Hepatocyte (in vitro differentiated cells): Measurements from ENCODE around the gene TNF. TPM values are rescaled to one million over a fixed set of nuclear protein-coding genes. Genes with fewer than 3 reads are reported as not detected.

Experiments
- DNase-seq: peaks from one replicate; pipeline ENCODE4 v3.0.0-alpha.2; 2016; ENCODE audit warnings: low spot score
- H2AFZ ChIP-seq: fragments of 200-600 bp; sonication (generic); 2 replicates; pipeline ENCODE4 v1.6.0; 2016; ENCODE audit warnings: antibody characterized with exemption, mild to moderate bottlenecking
- H3K27ac ChIP-seq: fragments of 200-600 bp; sonication (generic); 2 replicates; pipeline ENCODE4 v1.5.1; 2016; ENCODE audit warnings: mild to moderate bottlenecking
- H3K27me3 ChIP-seq: fragments of 200-600 bp; sonication (generic); 2 replicates; pipeline ENCODE4 v1.6.1; 2016
- H3K36me3 ChIP-seq: fragments of 200-600 bp; sonication (generic); replicated peaks from 2 replicates; pipeline ENCODE4 v1.5.1; 2016; ENCODE audit warnings: low read depth; ENCODE audit not compliant: insufficient read depth
- H3K4me1 ChIP-seq: fragments of 200-600 bp; sonication (generic); 2 replicates; pipeline ENCODE4 v1.5.1; 2016; ENCODE audit warnings: mild to moderate bottlenecking, moderate library complexity; ENCODE audit not compliant: insufficient read depth
- H3K4me2 ChIP-seq: fragments of 200-600 bp; sonication (generic); 2 replicates; pipeline ENCODE4 v1.6.0; 2016
- H3K4me3 ChIP-seq: fragments of 200-600 bp; sonication (generic); 2 replicates; pipeline ENCODE4 v1.5.1; 2016; ENCODE audit warnings: mild to moderate bottlenecking
- H3K79me2 ChIP-seq: fragments of 200-600 bp; sonication (generic); 2 replicates; pipeline ENCODE4 v1.6.0; 2017; ENCODE audit warnings: mild to moderate bottlenecking
- H3K9me2 ChIP-seq: fragments of 200-600 bp; sonication (generic); replicated peaks from 2 replicates; pipeline ENCODE4 v1.6.0; 2017; ENCODE audit warnings: mild to moderate bottlenecking; ENCODE audit not compliant: insufficient read depth
- H3K9me3 ChIP-seq: fragments of 200-600 bp; sonication (generic); 2 replicates; pipeline ENCODE4 v1.5.1; 2016; ENCODE audit warnings: low read depth, mild to moderate bottlenecking
- H4K20me1 ChIP-seq: fragments of 200-600 bp; sonication (generic); 2 replicates; pipeline ENCODE4 v1.6.0; 2016; ENCODE audit warnings: mild to moderate bottlenecking; ENCODE audit not compliant: insufficient read depth, poor library complexity, severe bottlenecking
- EZH2 ChIP-seq: fragments of 200-600 bp; sonication (generic); IDR thresholded peaks from 2 replicates; pipeline ENCODE4 v1.6.1; 2016; ENCODE audit warnings: antibody characterized with exemption, mild to moderate bottlenecking, borderline replicate concordance
- EZH2phosphoT487 ChIP-seq: fragments of 200-600 bp; sonication (generic); IDR thresholded peaks from one replicate; pipeline ENCODE4 v1.6.1; 2018; ENCODE audit warnings: antibody characterized with exemption, mild to moderate bottlenecking, low read depth, moderate library complexity; ENCODE audit not compliant: unreplicated experiment, severe bottlenecking
- WGBS: methylation state at CpG from one replicate; pipeline ENCODE4 v1.1.6; 2016; ENCODE audit warnings: low lambda C conversion rate; ENCODE audit errors: missing lambda C conversion rate; 5-methylcytosine and 5-hydroxymethylcytosine counted together
- polyA plus RNA-seq: library from polyadenylated mRNA; unstranded; fragments of >200 nt; fragmentation: Nextera tagmentation; extraction: Ambion mirVana; gene quantifications from 2 replicates; pipeline ENCODE4 v1.2.1, GENCODE V29; 2016
- total RNA-seq: library from RNA; depleted of rRNA; stranded (reverse); fragments of >200 nt; gene quantifications from 2 replicates; pipeline ENCODE4 v1.2.3, GENCODE V29; 2014
- TF ChIP-seq, protein P1 (sequence below): fragments of 200-600 bp; sonication (generic); IDR thresholded peaks from 2 replicates; pipeline ENCODE4 v1.5.1; 2016; ENCODE audit warnings: antibody characterized with exemption, mild to moderate bottlenecking; ENCODE audit not compliant: poor library complexity

The TNF gene
- total and polyA plus RNA-seq, 2 experiments from 2014 or later: 0.63 to 0.91 TPM

DNA sequence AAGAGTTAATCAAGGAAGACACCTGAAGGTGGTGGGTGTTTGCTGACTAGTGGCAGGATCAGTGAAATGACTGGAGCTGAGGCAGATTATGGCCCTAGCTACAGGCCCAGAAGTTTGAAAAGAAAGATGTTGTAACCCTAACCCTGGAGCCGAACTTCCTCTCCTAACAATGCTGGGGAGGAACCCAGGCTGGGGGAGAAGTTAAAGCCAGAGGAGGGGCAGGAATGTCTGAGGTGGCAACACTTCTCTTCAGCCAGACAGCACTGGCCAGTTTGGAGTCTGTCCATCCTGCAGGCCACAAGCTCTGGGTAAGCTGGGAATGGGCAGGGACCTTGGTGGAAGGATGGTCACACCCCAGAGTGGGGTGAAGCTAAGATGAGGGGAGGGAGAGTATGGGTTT is 10.6 kb downstream of the TNF start, which contains the start of gene LST1:
LST1 (plus strand) TSS at position 270 of the 400 bp plus-strand sequence. CDS start 1,023 bp downstream, outside the sequence.
- H3K9me3 ChIP-seq: no peaks in the 10 kb centered on the region
- no peaks in the 10 kb centered on the region for H3K9me2 ChIP-seq
- no peak within 1 kb of the TSS for H3K27ac ChIP-seq
- H3K4me1 ChIP-seq: no peaks in the 10 kb centered on the region
- H3K4me3 ChIP-seq: no peak within 1 kb of the TSS
- no peak within 1 kb of the TSS for H2AFZ ChIP-seq
- H3K4me2 ChIP-seq: no peak within 1 kb of the TSS
- TF ChIP-seq EZH2: no peak
- TF ChIP-seq EZH2phosphoT487: no peak
- TF ChIP-seq, protein P1, sequence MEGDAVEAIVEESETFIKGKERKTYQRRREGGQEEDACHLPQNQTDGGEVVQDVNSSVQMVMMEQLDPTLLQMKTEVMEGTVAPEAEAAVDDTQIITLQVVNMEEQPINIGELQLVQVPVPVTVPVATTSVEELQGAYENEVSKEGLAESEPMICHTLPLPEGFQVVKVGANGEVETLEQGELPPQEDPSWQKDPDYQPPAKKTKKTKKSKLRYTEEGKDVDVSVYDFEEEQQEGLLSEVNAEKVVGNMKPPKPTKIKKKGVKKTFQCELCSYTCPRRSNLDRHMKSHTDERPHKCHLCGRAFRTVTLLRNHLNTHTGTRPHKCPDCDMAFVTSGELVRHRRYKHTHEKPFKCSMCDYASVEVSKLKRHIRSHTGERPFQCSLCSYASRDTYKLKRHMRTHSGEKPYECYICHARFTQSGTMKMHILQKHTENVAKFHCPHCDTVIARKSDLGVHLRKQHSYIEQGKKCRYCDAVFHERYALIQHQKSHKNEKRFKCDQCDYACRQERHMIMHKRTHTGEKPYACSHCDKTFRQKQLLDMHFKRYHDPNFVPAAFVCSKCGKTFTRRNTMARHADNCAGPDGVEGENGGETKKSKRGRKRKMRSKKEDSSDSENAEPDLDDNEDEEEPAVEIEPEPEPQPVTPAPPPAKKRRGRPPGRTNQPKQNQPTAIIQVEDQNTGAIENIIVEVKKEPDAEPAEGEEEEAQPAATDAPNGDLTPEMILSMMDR: no peak
- WGBS: 100% methylated on average over 1 of the region's 1 CpG
- no peaks in the 10 kb centered on the region for H3K36me3 ChIP-seq
- DNase-seq: no peak
- H3K79me2 ChIP-seq: no peaks in the 10 kb centered on the region
- no peaks in the 10 kb centered on the region for H4K20me1 ChIP-seq
- H3K27me3 ChIP-seq: no peaks in the 10 kb centered on the region

DNA sequence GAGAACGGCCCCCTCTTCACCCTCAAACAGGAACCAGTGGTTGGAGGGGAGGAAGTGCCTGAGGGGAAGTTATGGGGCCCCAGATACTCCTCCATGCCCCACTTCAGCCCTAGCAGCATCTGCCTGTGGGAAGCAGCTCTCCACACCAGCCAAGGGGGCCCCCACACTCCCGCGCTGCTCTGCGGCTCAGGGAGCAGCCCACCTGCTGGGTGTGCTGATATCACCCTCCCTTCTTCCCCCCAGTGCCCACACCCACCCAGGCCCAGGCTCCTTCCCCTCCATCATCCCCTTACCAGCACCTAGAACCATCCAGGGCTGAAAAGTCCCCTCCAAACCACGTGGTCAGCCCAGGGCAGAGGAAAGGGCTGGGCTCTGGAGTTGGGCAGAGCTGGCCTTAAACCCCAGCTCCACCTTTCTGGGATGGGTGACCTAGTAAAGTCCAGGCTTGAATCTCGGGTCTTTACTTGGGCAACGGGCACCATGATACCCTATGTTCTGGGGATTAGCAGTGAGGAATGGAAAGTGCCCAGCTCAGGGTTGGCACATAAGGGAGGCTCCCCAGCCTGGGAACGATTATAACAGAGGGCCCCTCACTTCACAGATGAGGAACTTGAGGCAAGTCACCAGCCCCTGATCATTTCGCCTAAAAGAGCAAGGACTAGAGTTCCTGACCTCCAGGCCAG is 11.4 kb downstream of the TNF start:
- no peaks in the 10 kb centered on the region for H3K79me2 ChIP-seq
- no peaks in the 10 kb centered on the region for H4K20me1 ChIP-seq
- H3K9me2 ChIP-seq: no peaks in the 10 kb centered on the region
- H3K27ac ChIP-seq: no peak overlapping the region
- no peaks in the 10 kb centered on the region for H3K9me3 ChIP-seq
- no peak overlapping the region for H3K4me2 ChIP-seq
- TF ChIP-seq, protein P1: no peak
- TF ChIP-seq EZH2phosphoT487: no peak
- no peak for TF ChIP-seq EZH2
- DNase-seq: no peak
- no peaks in the 10 kb centered on the region for H3K4me1 ChIP-seq
- no peak overlapping the region for H2AFZ ChIP-seq
- H3K4me3 ChIP-seq: no peak overlapping the region
- WGBS: 83% methylated on average over 7 of the region's 9 CpGs
- H3K36me3 ChIP-seq: no peaks in the 10 kb centered on the region
- no peaks in the 10 kb centered on the region for H3K27me3 ChIP-seq

DNA sequence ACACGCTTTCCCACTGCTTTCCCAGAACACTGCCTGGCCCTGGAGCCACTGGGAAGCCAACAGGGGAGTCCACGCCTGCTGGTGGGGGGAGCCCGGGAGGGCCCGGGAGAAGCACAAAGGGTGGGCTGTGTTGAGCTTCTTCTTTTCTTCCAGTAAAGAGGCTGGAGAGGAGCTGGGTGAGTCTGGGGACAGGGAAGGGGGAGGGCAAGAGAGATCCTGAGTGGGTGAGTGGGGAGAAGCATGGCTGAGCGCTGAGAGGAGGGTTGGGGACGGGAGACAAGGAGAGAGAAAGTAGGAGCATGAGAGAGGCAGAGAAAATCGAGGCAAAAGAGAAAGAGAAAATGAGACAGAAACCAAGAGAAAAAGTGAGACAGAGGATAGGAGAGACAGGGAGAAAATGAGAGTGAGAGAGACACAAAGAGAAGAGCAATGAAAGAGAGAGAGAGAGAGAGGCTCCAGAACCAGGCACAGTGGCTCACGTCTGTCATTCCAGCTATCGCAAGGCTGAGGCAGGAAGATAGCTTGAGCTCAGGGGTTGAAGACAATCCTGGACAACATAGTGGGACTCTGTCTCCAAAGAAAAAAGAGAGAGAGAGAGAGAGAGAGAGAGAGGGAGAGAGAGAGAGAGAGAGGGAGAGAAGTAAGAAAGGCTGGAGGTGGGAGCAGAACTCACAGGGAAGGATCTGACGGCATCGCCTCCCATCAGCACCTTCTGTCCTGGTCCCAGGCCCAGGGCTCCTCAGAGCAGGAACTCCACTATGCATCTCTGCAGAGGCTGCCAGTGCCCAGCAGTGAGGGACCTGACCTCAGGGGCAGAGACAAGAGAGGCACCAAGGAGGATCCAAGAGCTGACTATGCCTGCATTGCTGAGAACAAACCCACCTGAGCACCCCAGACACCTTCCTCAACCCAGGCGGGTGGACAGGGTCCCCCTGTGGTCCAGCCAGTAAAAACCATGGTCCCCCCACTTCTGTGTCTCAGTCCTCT is 12.7 kb downstream of the TNF start:
- H3K36me3 ChIP-seq: no peaks in the 10 kb centered on the region
- H3K79me2 ChIP-seq: no peaks in the 10 kb centered on the region
- no peak overlapping the region for H3K4me2 ChIP-seq
- WGBS: 80% methylated on average over 12 of the region's 12 CpGs
- no peak overlapping the region for H2AFZ ChIP-seq
- no peak overlapping the region for H3K4me3 ChIP-seq
- H3K4me1 ChIP-seq: no peaks in the 10 kb centered on the region
- no peaks in the 10 kb centered on the region for H3K9me3 ChIP-seq
- H4K20me1 ChIP-seq: no peaks in the 10 kb centered on the region
- no peaks in the 10 kb centered on the region for H3K9me2 ChIP-seq
- TF ChIP-seq EZH2 (no peak), EZH2phosphoT487 (no peak)
- TF ChIP-seq, protein P1: no peak
- H3K27me3 ChIP-seq: no peaks in the 10 kb centered on the region
- DNase-seq: no peak
- H3K27ac ChIP-seq: no peak overlapping the region
